Lung microvascular endothelial cell (primary cell): ENCODE data around the gene ASTN2. TPM values are rescaled to one million over a fixed set of nuclear protein-coding genes. Genes with fewer than 3 reads are reported as not detected.

Experiments
- DNase-seq, 2 donors: peaks; one replicate each; pipeline versions ENCODE4 v3.0.0 to v3.0.0-alpha.2; 2010; ENCODE audit warnings: low read depth in 2 of 2
- total RNA-seq: library from RNA; depleted of rRNA; stranded (reverse); fragments of >200 nt; gene quantifications from 2 replicates; pipeline ENCODE4 v1.2.1, GENCODE V29; 2014

Gene ASTN2
- total RNA-seq, 1 donor from 2014 or later: 0.99 TPM

- no peak for DNase-seq
These were observed 599.0 kb downstream of the ASTN2 start for GRCh38 chr9:116815835-116816234.

- DNase-seq: no peak
These were observed 601.9 kb downstream of the ASTN2 start for GRCh38 chr9:116813031-116813300.

- no peak for DNase-seq
These were observed 602.4 kb downstream of the ASTN2 start for GRCh38 chr9:116812231-116813030.

DNA sequence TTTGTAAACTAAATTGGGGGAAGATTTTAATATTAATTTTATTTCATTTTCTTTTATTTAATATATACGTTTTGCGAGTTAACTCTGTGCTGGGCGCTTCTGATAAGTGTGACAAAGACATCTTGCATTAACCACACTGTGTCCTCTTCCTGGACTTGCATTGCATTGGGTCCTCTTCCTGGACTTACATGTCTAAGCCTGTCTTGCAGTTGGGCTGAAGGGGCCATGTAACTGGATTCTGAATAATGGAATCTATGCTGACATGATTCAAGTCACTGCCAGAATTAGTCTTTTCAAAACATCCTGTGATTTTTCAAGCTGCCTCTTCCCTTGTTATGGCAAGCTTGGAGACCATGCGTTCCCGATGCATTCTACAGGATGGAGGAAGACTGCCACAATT lies 605.2 kb downstream of the ASTN2 start:
- DNase-seq: no peak

DNA sequence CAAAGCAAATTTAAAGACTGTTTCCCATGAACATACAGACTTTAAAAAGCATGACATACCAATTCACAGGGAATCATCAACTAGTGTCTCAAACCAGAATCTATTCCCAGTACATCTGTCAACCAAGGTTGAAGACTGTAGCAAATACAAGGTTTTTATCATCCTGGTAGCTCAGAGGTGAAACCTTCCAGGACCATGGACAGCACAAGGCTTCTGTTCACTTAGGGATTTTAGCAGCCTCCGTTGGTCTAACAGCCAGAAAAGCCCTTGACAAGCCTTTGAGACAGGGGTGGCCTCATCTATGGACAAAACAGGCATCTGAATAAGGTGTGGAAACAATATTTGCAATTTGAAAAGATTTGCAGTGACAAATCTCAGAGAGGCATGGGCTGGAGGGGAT lies 608.8 kb downstream of the ASTN2 start:
- peak in 1 of 2 donors; percentile 3 for DNase-seq

GRCh38 chr9:116800885-116801284 lies 614.0 kb downstream of the ASTN2 start:
- no peak for DNase-seq

- no peak for DNase-seq
These were observed 614.8 kb downstream of the ASTN2 start for GRCh38 chr9:116800074-116800473.

- no peak for DNase-seq
These were observed 616.3 kb downstream of the ASTN2 start for GRCh38 chr9:116798521-116798920.

GRCh38 chr9:116797276-116797675 lies 617.6 kb downstream of the ASTN2 start:
- DNase-seq: no peak

GRCh38 chr9:116796669-116797068 lies 618.2 kb downstream of the ASTN2 start:
- no peak for DNase-seq

DNA sequence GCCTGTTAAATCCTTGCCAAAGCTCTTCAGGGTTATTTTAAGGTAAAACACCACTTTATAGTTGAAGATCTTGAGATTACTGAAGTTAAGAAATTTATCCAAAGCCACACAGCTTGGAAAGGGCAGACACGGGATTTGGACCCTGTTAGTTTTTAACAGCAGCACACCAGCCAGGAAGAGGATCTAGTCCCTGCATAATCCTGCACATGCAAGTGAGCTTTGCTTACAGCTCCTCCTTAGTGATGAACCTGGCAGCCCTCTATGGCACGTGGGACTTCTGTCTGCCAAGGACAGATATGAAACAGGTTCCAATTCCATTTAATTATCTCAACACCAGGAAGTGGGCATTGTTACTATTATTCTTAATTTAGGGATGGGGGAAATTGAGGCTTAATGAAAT lies 619.0 kb downstream of the ASTN2 start:
- no peak for DNase-seq

DNA sequence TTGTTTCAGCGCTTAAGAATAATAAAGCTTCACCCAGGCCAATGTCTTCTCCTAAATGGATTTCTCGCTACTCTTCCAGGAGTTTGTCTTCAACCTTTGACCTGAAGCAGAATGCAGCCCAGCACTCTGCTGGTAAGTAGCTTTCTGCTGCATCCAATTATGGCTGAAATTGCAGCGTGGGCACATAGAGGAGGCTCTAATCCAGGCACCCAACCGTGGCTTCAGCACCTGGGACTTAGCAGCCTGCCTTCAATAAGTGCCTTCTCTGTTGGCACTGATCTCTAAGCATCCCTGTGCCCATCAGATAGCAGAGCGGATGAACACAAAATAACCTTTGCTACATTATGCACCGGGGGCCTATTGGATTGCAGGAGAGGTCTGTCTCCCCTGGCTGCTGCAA lies 622.6 kb downstream of the ASTN2 start:
- no peak for DNase-seq

DNA sequence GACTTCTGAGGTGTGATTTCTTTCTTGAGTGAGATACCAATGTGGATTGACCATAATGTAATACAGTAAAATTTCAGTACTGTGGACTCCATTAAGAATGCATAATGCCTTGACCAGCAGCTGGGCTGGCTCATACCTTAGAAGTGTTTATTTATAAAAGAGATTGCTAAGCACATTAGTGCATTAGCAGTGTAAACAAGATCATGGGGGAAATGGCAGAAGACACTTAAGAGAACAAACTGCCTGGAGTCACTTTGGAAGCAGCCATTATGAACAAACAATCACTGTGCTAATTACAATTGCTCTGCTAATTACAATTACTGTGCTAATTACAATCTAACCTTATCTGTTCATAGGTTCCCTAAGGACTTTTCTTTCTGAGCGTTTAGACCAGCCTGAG lies 623.5 kb downstream of the ASTN2 start:
- no peak for DNase-seq

DNA sequence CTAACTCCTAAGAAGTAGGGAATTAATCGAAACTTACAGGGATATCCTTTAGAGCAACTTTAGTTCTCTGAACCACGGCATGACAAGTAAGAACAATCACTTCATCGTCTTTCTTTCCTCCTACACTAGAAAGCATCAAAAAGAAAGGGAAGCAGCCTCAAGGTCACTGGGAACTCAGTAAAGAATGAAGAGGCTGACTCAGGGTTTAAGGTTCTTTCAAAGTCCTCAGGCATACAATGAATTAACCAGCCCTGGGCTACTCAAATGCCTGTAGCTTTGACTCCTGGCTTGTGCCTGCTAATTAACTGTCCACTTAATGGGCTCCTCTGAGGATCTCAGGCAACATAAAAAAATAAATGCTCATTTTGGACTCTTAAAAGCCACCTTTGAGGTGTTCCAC lies 625.8 kb downstream of the ASTN2 start:
- no peak for DNase-seq

DNA sequence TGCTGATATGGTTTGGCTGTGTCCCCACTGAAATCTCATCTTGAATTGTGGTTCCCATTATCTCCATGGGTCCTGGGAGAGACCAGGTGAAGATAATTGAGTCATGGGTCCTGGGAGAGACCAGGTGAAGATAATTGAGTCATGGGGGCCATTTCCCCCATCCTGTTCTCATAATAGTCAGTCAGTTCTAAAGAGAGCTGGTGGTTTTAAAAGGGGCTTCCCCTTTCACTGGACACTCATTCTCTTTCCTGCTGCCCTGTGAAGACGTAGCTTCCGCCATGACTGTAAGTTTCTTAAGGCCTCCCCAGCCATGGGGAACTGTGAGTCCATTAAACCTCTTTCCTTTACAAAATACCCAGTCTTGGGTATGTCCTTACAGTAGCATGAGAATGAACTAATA lies 628.1 kb downstream of the ASTN2 start:
- no peak for DNase-seq

DNA sequence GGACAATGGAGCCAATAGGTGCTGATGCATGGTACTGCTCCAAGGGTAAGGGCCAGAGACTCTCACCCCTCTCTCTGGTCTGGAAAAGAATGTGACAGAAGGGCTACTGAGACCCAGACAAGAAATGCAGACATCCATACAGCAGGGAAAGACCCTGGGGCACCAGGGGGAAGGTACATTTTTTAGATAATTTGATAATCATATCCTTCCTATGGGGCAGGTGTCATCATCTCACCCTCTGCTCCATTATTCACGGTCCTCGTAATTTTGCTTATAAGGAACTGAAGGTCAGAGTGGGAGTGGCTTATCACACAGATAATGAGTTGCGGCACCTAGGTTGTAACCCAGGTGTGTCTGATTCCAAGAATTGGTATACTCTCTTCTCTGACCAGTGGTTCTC lies 637.7 kb downstream of the ASTN2 start:
- DNase-seq: no peak

- no peak for DNase-seq
These were observed 640.3 kb downstream of the ASTN2 start for GRCh38 chr9:116774421-116775180.

DNA sequence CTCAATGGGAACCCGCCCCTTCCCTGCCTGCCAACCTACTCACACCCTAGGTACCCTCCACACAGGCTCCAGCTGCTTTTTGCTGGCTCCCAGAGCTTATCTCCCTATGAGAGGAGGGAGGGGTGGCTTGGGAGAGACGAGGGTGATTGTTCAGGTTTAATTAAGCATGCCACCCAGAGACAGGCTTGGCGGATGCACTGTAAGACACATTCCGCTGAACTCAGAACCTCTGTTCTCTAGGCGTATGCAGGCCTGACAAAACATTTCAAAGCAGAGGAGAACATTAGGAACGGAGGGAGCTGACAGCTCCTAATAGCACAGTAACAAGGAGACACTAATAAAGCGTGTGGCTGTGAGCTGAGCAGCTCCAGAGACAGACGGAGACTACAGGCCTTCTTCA lies 647.6 kb downstream of the ASTN2 start:
- no peak for DNase-seq

DNA sequence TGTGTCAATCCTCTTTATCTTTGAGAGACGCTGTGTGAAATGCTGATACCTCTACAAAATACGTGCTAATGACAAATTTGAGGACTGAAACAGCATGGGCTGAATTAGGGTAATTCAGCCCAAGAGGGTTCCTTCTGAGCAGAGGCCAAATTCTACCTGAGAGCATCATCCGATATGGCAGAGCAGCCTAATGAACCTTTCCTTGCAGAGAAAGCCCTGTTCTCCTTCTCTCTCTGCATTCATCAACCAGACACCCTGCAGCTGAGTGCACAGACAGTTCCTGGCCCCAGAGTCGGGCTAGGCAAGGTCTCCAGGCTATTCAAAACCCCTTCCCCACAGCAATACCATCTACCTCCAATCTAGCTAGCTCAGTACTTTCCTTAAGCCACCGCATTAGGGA lies 649.8 kb downstream of the ASTN2 start:
- no peak for DNase-seq

DNA sequence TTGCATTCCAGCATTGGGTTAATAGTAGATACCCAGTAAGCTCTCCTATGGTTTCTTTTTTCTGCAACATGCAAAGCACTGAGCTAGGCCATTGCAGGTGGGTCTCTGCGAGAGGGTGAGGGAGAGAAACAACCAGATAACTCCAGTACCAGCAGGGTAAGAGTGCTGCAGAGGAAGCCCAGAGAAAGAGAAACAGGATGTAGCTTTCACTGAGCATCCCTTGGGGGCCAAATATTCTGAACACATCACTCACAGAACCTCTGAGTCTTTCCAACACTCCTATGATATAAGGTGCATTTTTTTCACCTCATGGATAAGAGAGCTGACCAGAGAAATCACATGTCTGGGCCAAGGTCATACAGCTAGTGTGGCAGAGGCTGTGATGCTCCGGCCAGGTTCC lies 651.1 kb downstream of the ASTN2 start:
- no peak for DNase-seq

DNA sequence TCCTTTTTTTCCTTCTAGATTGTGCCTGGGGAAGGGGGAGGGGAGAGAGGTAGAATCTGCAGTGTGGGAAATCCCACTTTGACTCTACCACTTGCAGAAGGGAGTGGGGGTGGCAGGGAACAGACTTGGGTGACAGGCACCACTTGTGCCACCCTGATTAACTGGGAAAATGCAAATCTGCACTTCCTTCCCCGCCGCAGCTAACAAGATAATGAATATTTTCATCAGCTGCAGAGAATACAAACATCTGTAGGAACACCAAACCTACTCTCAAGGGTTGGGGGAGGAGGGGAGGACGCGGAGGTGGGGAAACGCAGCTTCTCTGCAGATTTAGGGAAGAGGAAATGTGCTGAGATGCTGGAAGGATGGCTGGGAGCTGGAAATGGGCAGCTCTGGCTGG lies 654.2 kb downstream of the ASTN2 start:
- no peak for DNase-seq

DNA sequence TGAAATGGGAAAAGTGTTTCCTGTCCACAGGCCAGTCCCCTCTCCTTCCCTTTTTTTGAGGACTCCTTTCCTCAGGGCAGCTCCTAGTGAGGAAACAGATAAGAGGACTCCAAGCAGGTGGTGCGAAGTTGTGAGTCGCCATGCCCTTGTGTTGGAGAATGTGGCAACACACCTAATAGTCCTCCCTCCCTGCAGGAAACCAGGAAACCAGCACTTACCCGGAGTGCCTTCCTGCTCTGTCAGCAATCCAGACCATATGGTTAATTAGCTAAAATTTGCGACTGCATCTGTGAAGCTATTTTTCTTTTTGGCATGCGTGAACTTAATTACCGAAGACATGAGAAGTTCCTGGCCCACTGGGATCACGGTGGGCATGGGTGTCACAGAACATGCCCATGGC lies 657.8 kb downstream of the ASTN2 start:
- no peak for DNase-seq

GRCh38 chr9:116753389-116753788 lies 661.5 kb downstream of the ASTN2 start:
- no peak for DNase-seq
